Brain microvascular endothelial cell (primary cell): ENCODE data around the gene POP4.
"Not testable (repeated sequence)": the region's sequence is repeated elsewhere in the genome, so short reads cannot be mapped to it uniquely, and the experiment has no call there.

Experiments used
- DNase-seq: peaks from one replicate; pipeline ENCODE4 v3.0.0-alpha.2; 2020
- H3K27ac ChIP-seq: fragments of 250-450 bp; sonication (Bioruptor Pico); 2 replicates; pipeline ENCODE4 v1.5.1; 2020; ENCODE audit warnings: mild to moderate bottlenecking, moderate library complexity
- H3K27me3 ChIP-seq: fragments of 250-450 bp; sonication (Bioruptor Pico); replicated peaks from 2 replicates; pipeline ENCODE4 v1.5.1; 2020; ENCODE audit warnings: mild to moderate bottlenecking
- H3K36me3 ChIP-seq: fragments of 250-450 bp; sonication (Bioruptor Pico); replicated peaks from 2 replicates; pipeline ENCODE4 v1.5.1; 2020; ENCODE audit warnings: mild to moderate bottlenecking
- H3K4me3 ChIP-seq: 2 replicates; pipeline ENCODE4 v1.5.1; 2011; ENCODE audit warnings: low read depth, mild to moderate bottlenecking, control low read depth, low read length, moderate library complexity
- in situ Hi-C: cut with HindIII; loops from 2 replicates; pipeline ENCODE4 v1.10.0; 2017; ENCODE audit warnings: low sequenced_read_pairs, low pct_ligation_motif_present
- TF ChIP-seq, protein P1 (sequence below): IDR thresholded peaks from 2 replicates; pipeline ENCODE4 v1.5.1; 2011; ENCODE audit warnings: low read depth, mild to moderate bottlenecking, moderate library complexity, low read length, control low read depth, inconsistent platforms; ENCODE audit errors: missing control alignments

The POP4 gene

DNA sequence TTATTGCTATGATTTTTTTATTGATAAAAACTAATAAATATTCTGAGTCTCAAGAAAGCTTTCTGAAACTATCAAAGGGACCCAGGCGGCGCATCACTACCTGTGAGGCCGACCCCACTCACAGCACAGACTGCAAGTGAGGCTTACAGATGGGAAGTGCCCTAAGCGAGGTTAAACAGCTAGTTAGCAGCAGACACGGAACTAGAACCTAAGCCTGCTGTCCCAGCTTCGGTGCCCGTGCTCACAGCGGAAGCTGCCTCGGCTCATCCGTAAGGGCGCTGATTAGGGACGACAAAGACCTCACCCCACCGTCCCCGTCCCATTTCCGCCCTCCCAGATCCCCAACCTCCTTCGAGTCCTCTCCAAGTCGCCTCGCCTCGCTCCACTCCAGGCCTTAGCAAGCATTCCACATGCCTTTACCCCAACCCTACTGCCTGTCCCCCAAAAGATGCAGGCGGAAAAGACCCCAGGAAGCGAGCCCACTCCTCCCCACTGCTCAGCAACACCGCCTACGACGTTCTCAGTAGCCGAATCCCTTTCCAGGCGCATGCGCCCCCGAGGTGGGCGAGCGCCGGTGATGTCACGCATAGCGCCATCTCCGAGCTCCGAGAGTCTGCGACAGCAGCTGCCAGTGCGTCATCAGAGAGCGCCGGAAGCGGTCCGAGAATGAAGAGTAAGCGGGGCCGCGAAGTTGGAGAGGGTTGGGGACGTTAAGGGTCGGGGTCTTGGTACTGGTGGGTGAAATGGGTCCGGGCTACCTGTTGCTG is at the start of gene POP4:
Gene POP4 (plus strand): TSS at position 631 of the 767 bp plus-strand sequence. CDS start 36 bp downstream, at position 667.
- peak; percentile 94 for DNase-seq
- Histone ChIP-seq H3K36me3 (peaks cover under 1% of the 10 kb centered on the region), H3K27me3 (no peaks in the 10 kb centered on the region), H3K27ac (peak within 1 kb of the TSS; percentile 80), H3K4me3 (peak within 1 kb of the TSS; percentile 99)
- in situ Hi-C loops, result no loop called here
- TF ChIP-seq, protein P1, sequence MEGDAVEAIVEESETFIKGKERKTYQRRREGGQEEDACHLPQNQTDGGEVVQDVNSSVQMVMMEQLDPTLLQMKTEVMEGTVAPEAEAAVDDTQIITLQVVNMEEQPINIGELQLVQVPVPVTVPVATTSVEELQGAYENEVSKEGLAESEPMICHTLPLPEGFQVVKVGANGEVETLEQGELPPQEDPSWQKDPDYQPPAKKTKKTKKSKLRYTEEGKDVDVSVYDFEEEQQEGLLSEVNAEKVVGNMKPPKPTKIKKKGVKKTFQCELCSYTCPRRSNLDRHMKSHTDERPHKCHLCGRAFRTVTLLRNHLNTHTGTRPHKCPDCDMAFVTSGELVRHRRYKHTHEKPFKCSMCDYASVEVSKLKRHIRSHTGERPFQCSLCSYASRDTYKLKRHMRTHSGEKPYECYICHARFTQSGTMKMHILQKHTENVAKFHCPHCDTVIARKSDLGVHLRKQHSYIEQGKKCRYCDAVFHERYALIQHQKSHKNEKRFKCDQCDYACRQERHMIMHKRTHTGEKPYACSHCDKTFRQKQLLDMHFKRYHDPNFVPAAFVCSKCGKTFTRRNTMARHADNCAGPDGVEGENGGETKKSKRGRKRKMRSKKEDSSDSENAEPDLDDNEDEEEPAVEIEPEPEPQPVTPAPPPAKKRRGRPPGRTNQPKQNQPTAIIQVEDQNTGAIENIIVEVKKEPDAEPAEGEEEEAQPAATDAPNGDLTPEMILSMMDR, result no peak

- H3K27me3 ChIP-seq, H3K4me3 ChIP-seq, H3K36me3 ChIP-seq, in situ Hi-C loops, H3K27ac ChIP-seq, DNase-seq: not testable (repeated sequence)
These were observed 47.0 kb upstream of the POP4 start for GRCh38 chr19:29559110-29559509.

GRCh38 chr19:29559743-29560142 is 46.3 kb upstream of the POP4 start:
- no peak overlapping the region for H3K27ac ChIP-seq
- no peak for DNase-seq
- in situ Hi-C loops, result no loop called here
- no peak overlapping the region for H3K4me3 ChIP-seq
- TF ChIP-seq, protein P1, result no peak
- H3K27me3 ChIP-seq, result no peaks in the 10 kb centered on the region
- no peaks in the 10 kb centered on the region for H3K36me3 ChIP-seq

DNA sequence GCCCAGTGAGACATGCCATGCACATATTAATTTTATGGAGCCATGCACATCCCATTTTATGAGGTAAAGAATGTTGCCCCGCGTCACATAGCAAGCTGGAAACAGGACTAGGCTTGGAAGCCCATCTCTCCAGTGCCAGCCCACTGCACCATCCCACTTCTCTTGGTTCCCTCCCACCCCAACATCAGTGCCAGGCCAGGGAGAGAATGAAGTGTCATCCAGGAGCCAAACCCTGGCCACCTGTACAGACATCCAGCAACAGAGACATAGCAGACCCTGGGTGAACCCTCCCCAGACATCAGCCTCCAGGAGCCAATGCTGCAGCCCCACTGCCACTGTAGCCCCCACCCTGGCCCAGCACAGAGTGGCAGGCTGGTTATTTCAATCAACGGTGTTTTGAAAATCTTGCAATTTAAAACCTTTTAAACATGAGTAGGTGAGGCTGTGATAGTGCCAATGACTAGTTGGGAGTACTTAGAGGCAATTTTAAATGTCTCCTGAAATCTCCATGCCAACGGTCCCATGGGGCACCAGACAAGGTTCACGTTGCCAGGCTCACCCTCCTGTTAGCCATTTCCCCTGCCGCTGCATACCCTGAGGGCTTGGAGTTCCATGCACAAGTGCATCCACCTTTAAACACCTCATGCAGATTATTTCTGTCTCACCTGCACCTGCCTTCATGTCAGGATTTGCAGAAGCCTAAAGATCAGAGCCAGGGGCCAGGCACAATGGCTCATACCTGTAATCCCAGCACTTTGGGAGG is 45.6 kb upstream of the POP4 start:
- in situ Hi-C loops, result no loop called here

GRCh38 chr19:29561601-29562000 is 44.5 kb upstream of the POP4 start:
- Histone ChIP-seq H3K36me3 (no peaks in the 10 kb centered on the region), H3K27ac (no peak overlapping the region), H3K27me3 (no peaks in the 10 kb centered on the region), H3K4me3 (no peak overlapping the region)
- TF ChIP-seq, protein P1, result no peak
- no peak for DNase-seq
- in situ Hi-C loops, result no loop called here

More for the DNA sequence above, 45.6 kb upstream of the POP4 start:
- DNase-seq, result no peak
- Histone ChIP-seq H3K27ac (no peak overlapping the region), H3K4me3 (no peak overlapping the region), H3K36me3 (no peaks in the 10 kb centered on the region), H3K27me3 (no peaks in the 10 kb centered on the region)
- TF ChIP-seq, protein P1, result no peak
